Mesodermal cell (in vitro differentiated cells): ENCODE measurements around the gene PIEZO1.

ENCODE experiments used
- H3K27ac ChIP-seq: 2 replicates; pipeline ENCODE4 v1.7.0; 2013; ENCODE audit warnings: mild to moderate bottlenecking, low read depth, low read length, moderate library complexity; ENCODE audit not compliant: severe bottlenecking
- H3K36me3 ChIP-seq: 2 replicates; pipeline ENCODE4 v1.7.1; 2013; ENCODE audit warnings: mild to moderate bottlenecking, low read length, moderate library complexity; ENCODE audit not compliant: control insufficient read depth, insufficient read depth
- H3K4me1 ChIP-seq: one replicate; pipeline ENCODE4 v1.7.1; 2013; ENCODE audit warnings: mild to moderate bottlenecking, low read length; ENCODE audit not compliant: insufficient read depth, control insufficient read depth, poor library complexity, severe bottlenecking
- H3K4me3 ChIP-seq: 2 replicates; pipeline ENCODE4 v1.7.0; 2013; ENCODE audit warnings: low read length, control low read depth, mild to moderate bottlenecking; ENCODE audit not compliant: insufficient read depth, poor library complexity, severe bottlenecking; ENCODE audit errors: extremely low read depth
- H3K9me3 ChIP-seq: 2 replicates; pipeline ENCODE4 v1.7.1; 2013; ENCODE audit warnings: mild to moderate bottlenecking, low read length, moderate library complexity; ENCODE audit not compliant: control insufficient read depth
- WGBS, 2 experiments: methylation state at CpG; one replicate each; pipeline ENCODE4 v1.1.5; 2013; ENCODE audit warnings: missing lambda C conversion rate in 2 of 2; ENCODE audit not compliant: insufficient coverage in 2 of 2; 5-methylcytosine and 5-hydroxymethylcytosine counted together

Gene PIEZO1

DNA sequence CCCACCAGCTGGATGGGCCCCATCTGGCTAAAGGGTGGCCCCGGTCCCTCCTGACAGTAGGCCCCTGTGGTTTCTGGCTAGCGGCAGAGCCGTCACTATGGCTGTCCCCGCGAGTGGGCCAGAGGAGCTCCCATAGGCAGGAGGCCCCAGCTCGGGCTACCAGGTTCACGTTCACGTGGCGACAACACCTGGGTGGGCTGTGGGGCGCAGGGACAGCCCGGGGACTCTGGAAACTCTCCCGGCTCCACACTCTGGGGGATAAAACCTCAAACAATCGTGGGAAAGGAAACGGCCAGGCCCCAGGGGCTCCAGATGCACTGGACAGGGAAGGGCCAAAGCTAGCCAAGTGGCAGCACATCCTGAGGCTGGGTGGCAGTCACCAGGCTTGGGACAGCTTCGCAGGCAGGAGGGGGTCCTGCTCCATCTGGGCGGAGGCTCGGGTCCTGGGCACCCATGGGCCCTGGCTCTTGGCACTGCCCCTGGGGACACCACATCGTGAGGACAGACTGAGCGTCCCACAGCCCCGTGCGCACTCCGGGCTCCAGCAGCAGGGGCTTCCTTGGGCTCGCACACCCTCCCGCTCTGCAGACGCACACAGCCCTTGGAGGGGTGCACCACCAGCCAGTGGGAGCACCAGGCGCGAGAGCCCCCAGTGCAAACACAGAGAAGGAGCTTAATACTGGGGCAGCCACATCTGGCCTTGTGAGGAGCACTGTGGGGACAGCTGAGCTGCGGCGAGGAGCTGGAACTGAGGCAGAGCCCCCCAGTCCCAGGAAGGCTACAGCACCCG is 83.2 kb downstream of the PIEZO1 start:
- H3K36me3 ChIP-seq, result peaks cover 46% of the 10 kb centered on the region
- no peak overlapping the region for H3K4me3 ChIP-seq
- H3K27ac ChIP-seq, result no peak overlapping the region
- WGBS, 2 experiments, result 89 to 94% methylated on average over 29 to 30 of the region's 30 CpGs
- no peaks in the 10 kb centered on the region for H3K9me3 ChIP-seq
- H3K4me1 ChIP-seq, result peaks cover 38% of the 10 kb centered on the region

DNA sequence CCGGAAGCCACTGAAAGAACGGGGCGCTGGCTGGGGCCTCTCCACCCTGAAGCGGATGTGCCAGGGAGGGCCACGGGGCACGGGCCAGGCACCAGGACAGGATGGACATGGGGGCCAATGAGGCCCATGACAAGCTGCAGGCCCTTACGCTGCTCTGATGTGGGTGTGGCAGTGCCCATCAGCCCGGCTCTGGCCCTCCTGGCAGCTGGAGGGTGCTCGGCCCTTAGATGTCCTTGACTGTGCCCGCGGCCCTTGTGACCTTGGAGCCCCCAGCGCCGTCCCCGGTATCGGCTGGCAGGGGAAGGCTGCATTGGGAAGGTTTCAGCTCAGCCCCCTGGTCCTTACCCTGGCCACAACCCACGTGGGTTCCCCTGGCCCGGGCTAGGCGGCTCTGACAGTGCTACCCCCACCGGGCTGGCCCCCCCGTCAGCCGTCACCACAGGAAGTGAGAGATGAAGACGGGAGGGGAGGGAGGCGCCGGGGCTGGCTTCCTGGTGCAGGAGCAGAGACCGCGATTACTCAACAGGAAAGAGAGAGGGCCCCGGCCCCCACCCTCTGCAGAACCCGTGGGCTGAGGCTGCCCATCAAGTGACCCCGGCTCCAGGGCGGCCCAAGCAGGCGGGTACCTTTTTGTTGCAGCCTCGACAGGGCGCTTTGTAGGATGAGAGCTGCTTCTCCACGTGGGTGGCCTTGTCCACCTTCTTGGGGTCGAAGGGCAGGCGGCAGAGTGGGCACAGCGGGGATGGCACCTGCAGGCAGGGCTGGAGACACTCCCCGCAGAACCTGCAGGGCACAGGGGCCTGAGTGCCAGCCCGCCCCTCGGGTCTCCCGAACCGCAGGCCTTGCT is 84.2 kb downstream of the PIEZO1 start:
- Histone ChIP-seq H3K36me3 (peaks cover 55% of the 10 kb centered on the region), H3K27ac (no peak overlapping the region), H3K4me1 (peaks cover 38% of the 10 kb centered on the region), H3K4me3 (no peak overlapping the region), H3K9me3 (no peaks in the 10 kb centered on the region)
- WGBS, 2 experiments, result 86 to 90% methylated on average over 32 to 37 of the region's 42 CpGs

DNA sequence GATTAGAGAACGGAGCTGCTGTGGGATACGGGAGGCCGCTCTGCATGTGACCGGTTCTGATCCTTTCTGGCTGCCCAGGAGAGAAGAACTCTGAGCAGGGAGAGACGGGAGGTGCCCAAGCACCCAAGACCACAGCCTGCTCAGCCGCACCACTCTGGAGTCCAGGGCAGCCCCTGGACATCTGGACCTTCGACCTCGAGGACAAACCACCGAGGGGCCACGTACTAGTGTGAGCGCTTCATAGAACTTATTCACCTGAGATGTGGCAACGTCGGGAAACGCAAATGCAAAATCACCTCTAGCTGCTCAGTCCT is 84.7 kb downstream of the PIEZO1 start:
- 89 to 98% methylated on average over 13 to 14 of the region's 14 CpGs for WGBS, 2 experiments
- H3K27ac ChIP-seq, result no peak overlapping the region

DNA sequence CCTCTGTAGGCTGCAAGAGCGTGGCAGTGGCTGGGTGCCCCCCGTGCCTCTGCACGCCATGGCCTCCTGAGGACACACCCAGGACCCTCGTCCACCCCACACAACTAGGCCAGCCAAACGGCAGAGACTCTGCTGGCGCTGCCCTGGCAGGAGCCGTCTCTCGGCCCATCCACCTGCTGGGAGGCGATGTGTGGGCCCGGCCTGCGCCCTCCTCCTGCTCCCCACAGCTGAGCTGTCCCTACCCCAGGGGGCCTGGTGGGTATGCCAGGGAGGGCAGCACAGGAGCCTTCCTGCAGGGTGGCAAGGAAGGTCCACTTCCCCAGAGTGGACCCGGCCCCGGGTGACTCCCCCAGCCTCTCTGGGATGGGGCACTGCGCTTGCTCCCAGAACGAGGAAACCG is 85.8 kb downstream of the PIEZO1 start:
- Histone ChIP-seq H3K4me3 (no peak overlapping the region), H3K36me3 (peaks cover 56% of the 10 kb centered on the region), H3K27ac (no peak overlapping the region), H3K4me1 (peaks cover 29% of the 10 kb centered on the region), H3K9me3 (no peaks in the 10 kb centered on the region)
- WGBS, 2 experiments, result 94 to 96% methylated on average over 13 to 16 of the region's 16 CpGs

More for the DNA sequence above, 84.7 kb downstream of the PIEZO1 start:
- H3K4me3 ChIP-seq, result no peak overlapping the region
- H3K9me3 ChIP-seq, result no peaks in the 10 kb centered on the region
- H3K36me3 ChIP-seq, result peaks cover 56% of the 10 kb centered on the region
- peaks cover 37% of the 10 kb centered on the region for H3K4me1 ChIP-seq

DNA sequence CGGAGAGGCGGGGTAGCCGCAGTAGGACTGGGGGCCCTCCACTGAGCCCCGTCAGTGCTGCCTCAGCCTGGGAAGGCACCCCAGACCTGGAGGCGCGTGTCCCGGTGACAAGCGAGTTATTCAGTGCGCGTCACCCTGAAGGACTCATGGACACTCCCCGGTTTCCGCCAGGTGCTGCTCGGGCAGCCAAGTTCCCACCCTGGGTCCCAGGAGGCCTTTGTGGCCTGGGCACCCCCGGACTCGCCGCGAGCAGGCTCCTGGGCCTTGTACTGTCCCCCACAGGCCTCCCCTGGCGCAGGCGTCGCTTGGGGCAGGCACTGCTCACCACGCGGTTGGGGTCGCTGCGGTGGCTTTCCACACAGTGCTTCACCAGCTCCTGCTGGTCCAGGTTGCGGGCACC is 86.4 kb downstream of the PIEZO1 start:
- 94 to 96% methylated on average over 17 to 25 of the region's 25 CpGs for WGBS, 2 experiments
- no peak overlapping the region for H3K27ac ChIP-seq
- peaks cover 23% of the 10 kb centered on the region for H3K4me1 ChIP-seq

DNA sequence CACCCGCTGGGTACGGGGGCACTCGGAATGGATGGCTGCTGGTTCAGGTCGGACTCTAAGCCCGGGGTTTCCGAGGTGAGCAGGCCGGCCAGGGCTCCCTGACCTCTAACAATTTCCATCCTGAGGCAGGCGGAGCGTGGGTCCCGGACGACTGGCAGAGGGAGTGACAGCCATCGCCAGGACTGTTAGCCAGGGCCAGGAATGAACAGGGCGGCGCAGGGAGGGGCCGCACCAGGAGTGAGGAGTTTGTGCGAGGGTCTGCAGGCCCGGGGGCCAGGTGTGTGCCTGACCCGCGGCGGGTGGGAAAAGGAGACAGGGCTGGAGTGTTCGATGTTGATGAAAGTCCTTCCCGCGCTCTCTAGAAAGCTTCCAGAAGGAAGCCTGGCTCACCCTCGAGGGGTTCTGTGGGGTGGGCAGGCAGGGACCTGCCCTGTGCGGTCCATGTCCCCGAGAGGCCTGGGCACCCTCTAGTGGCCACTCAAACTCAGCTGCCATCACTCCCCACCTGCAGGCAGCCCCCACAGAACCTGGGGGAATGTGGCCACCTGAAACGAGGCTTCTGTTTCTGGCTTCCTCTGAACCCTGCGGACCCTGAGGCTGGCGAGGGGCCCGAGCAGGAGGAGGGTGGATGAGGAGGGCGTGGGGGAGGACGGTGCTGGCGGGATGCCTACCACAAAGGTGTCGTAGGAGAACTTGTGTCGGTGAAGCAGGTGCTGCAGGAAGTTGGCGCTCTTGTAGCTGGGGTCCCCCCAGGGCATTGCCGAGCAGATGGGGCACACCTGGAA is 87.0 kb downstream of the PIEZO1 start:
- Histone ChIP-seq H3K9me3 (no peaks in the 10 kb centered on the region), H3K36me3 (peaks cover 54% of the 10 kb centered on the region)
- WGBS, 2 experiments, result 92 to 94% methylated on average over 31 to 34 of the region's 37 CpGs

More for the DNA sequence above, 86.4 kb downstream of the PIEZO1 start:
- Histone ChIP-seq H3K9me3 (no peaks in the 10 kb centered on the region), H3K36me3 (peaks cover 56% of the 10 kb centered on the region), H3K4me3 (no peak overlapping the region)

DNA sequence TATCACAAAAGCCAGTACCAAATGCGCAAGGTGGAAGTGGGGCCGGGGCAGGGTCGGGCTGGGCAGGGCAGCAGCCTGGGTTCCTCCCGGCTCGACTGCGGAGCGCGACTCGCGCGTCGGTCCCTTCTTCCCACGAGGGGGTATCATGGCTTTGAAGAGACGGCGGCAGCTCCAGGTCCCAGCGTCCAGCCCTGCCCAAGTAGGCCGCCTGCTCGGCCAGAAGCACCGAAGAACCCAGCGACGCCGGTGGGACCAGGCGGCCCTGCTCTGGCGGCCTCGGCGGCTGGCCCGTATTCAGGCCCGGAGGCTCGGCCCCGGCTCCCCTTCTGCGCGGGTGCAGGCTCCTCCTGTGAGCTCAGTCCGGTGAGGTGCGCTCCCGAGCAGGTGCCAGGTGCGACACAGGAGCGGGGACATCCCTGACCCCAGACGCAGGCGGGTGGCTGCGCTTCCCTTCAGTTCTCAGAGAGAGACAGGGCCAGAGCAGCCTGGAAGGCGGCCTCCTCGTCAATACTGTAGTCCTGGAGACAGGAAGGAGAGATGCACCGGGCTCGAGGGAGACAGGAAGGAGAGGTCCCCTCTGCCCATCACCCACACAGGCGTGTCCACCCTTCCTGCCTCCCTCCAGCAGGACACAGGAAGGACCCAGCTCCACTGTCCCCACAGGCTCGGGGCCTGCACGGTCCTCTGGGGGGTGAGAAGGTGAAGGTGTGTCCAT is 87.7 kb downstream of the PIEZO1 start:
- Histone ChIP-seq H3K4me3 (no peak overlapping the region), H3K36me3 (peaks cover 47% of the 10 kb centered on the region), H3K9me3 (no peaks in the 10 kb centered on the region), H3K27ac (no peak overlapping the region), H3K4me1 (peaks cover 18% of the 10 kb centered on the region)
- 94 to 96% methylated on average over 40 of the region's 47 CpGs for WGBS, 2 experiments

More for the DNA sequence above, 87.0 kb downstream of the PIEZO1 start:
- Histone ChIP-seq H3K27ac (no peak overlapping the region), H3K4me3 (no peak overlapping the region), H3K4me1 (peaks cover 18% of the 10 kb centered on the region)

DNA sequence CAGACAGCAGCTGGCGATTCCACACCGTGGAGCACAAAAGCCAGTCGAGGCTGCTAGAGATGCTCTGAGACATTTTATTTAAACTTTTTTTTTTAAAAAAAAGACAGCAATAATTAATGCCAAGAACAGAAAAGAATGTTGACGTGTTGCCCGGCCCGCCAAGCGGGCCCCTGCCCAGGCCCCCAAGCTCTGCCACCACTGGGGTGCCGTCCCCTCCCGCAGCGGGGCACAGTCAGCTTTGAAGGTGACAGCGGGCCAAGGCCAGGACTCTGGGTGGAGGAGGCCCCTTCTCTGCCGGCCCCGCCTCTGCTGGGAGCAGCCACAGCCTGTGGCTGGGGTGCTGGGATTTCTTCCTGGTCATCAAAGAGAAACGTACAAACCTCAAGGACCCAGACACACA is 88.6 kb downstream of the PIEZO1 start:
- H3K4me1 ChIP-seq, result peaks cover 11% of the 10 kb centered on the region
- peaks cover 45% of the 10 kb centered on the region for H3K36me3 ChIP-seq
- no peak overlapping the region for H3K27ac ChIP-seq
- 92 to 93% methylated on average over 9 to 11 of the region's 14 CpGs for WGBS, 2 experiments
- H3K4me3 ChIP-seq, result no peak overlapping the region
- no peaks in the 10 kb centered on the region for H3K9me3 ChIP-seq

DNA sequence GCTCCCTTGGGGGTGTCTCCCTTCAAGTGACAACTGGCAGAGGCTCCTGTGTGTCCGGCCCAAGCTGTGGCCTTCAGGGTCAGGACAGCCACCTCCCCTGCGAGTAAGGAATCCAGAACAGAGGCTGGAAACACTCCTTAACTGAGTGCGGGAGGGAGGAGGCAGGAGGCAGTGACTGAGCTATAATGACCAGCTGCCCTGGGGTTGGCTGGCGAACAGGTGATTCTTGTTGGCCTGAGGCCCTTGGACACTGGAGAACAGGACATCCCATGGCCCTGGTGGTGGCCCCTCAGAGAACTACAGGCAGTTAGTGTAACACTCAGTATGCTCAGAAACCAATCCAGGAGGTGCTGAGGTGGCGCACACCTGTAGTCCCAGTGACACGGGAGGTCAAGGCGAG is 89.3 kb downstream of the PIEZO1 start:
- WGBS, 2 experiments, result 94 to 100% methylated on average over 6 to 7 of the region's 7 CpGs
- peaks cover 4% of the 10 kb centered on the region for H3K4me1 ChIP-seq
- peaks cover 43% of the 10 kb centered on the region for H3K36me3 ChIP-seq
- H3K27ac ChIP-seq, result no peak overlapping the region
- H3K9me3 ChIP-seq, result no peaks in the 10 kb centered on the region
- no peak overlapping the region for H3K4me3 ChIP-seq

DNA sequence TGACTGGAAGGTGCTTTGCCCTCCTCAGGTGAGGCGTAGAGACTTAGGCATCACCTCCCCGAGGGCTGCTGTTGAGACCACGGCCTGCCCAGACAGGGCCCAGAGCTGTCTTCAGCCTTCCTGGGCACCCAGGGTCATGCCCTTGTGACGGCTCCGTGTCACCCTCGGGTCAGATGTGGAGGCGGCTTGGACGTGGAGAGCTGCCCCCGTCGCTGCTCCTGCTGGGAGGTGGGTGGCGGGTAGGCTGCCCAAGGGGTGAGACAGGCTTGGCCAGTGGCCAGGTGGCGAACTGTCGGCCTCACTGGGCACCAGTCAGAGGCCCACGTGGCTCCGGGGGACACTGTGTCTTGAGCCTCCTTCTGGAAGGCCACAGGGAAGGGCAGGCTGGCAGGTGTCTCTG is 89.8 kb downstream of the PIEZO1 start:
- Histone ChIP-seq H3K36me3 (peaks cover 39% of the 10 kb centered on the region), H3K4me1 (no peaks in the 10 kb centered on the region), H3K4me3 (no peak overlapping the region), H3K27ac (no peak overlapping the region), H3K9me3 (no peaks in the 10 kb centered on the region)
- 94 to 96% methylated on average over 10 to 14 of the region's 15 CpGs for WGBS, 2 experiments
